ENCODE data around the gene SPOCK3.

Gene SPOCK3

DNA sequence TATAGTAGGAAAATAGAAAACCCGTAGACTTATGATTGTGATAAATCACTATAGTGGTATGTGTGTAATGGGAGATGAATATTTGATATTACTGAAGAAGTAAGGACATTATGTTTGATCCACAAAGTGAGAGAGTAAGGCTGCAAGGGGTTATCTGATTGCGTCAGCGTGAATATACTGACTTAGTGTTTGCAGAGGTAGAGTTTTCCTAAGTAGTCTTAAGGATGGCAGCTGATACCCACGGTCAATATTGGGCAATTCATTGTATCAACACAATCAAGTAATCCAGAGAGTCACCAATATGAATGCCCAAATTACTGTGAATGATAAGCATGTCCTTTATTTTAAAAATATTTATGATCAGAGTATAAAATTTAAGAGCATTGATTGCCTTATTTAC is 83.7 kb downstream of the SPOCK3 start:
- TF ChIP-seq FOXM1 (IDR thresholded peaks at IDR 0.05; ENCODE audit: borderline replicate concordance, low read depth): no peak
- TF ChIP-seq, protein P1, sequence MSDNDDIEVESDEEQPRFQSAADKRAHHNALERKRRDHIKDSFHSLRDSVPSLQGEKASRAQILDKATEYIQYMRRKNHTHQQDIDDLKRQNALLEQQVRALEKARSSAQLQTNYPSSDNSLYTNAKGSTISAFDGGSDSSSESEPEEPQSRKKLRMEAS (IDR thresholded peaks at IDR 0.05): no peak
- TF ChIP-seq CEBPB (IDR thresholded peaks at IDR 0.05): no peak
- TF ChIP-seq EP300 (IDR thresholded peaks at IDR 0.05; ENCODE audit: borderline replicate concordance): no peak
- TF ChIP-seq, protein P2, sequence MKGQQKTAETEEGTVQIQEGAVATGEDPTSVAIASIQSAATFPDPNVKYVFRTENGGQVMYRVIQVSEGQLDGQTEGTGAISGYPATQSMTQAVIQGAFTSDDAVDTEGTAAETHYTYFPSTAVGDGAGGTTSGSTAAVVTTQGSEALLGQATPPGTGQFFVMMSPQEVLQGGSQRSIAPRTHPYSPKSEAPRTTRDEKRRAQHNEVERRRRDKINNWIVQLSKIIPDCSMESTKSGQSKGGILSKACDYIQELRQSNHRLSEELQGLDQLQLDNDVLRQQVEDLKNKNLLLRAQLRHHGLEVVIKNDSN (IDR thresholded peaks at IDR 0.05): no peak
- TF ChIP-seq YY1 (IDR thresholded peaks at IDR 0.05; ENCODE audit: low read depth): no peak
- TF ChIP-seq EGR1 (IDR thresholded peaks at IDR 0.05): no peak
- no peak for TF ChIP-seq NFIC (IDR thresholded peaks at IDR 0.05)

DNA sequence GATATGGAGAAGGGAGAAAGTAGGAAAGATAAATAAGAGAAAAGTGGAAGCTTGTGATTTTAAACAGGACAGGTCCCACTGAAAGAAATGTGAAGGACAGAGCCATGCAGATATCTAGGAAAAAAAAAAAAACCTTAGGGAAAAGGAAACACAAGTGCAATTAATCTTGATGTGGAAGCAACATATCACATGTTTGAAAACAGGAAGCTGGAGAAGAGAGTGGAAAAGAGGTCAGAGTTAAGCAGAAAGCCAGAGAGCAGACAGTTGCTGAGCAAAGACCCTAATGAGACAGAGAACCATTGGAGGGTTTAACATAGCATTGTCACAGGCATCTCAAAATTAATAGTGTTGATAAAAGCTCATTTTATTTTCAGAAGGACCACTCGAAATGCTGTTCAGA is 89.7 kb downstream of the SPOCK3 start:
- TF ChIP-seq EP300 (IDR thresholded peaks at IDR 0.05; ENCODE audit: borderline replicate concordance) (no peak), FOXM1 (IDR thresholded peaks at IDR 0.05; ENCODE audit: borderline replicate concordance, low read depth) (no peak), CREB1 (IDR thresholded peaks at IDR 0.05; ENCODE audit: low read depth) (no peak), ZBTB7A (IDR thresholded peaks at IDR 0.05; ENCODE audit: low read depth) (no peak), NFIC (IDR thresholded peaks at IDR 0.05) (no peak), CEBPB (IDR thresholded peaks at IDR 0.05) (no peak), TCF12 (IDR thresholded peaks at IDR 0.05; ENCODE audit: low read depth) (no peak)
- TF ChIP-seq, protein P1 (IDR thresholded peaks at IDR 0.05): no peak
- TF ChIP-seq, protein P2 (IDR thresholded peaks at IDR 0.05): no peak

DNA sequence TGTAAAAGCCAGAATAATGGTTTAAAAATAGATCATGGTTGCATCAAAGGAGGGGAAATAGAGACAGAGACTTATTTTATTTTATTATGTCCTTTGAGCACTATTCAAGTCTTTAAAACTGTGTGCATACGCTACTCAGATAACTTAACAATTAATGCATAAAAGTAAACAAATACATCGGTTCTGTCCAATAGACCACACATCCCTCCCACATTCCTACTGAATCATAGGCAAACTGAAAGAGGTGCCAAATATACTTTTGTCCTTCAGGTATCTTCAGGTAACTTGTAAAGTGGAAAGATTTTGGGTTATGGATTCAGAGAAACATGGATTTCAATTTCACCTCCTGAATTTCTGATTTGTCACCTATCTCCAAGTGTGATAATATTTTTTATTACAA is 91.3 kb downstream of the SPOCK3 start:
- TF ChIP-seq NFIC (IDR thresholded peaks at IDR 0.05) (no peak), CEBPB (IDR thresholded peaks at IDR 0.05) (no peak), TEAD4 (IDR thresholded peaks at IDR 0.05) (no peak), RAD21 (IDR thresholded peaks at IDR 0.05; ENCODE audit: low read depth) (no peak)

DNA sequence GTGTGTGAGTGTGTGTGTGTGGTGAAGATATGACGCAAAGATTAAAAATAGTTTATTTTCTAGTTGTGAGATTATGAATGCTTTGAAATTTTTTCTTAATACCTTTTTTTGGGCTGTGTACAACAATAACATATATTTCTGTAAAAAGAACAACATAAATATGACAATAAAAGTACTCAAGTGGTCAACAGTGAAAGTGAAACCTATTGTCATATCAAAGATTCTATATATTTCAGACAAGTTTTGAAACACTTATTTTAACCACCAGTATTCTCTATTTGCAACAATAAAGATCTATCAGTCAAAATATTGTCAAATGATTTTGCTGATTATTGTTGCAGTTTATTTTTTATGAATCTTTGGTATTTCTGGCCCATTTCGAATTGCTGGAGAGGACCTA is 98.0 kb downstream of the SPOCK3 start:
- TF ChIP-seq EP300 (IDR thresholded peaks at IDR 0.05; ENCODE audit: borderline replicate concordance) (no peak), TEAD4 (IDR thresholded peaks at IDR 0.05) (no peak), CEBPB (IDR thresholded peaks at IDR 0.05) (no peak)

DNA sequence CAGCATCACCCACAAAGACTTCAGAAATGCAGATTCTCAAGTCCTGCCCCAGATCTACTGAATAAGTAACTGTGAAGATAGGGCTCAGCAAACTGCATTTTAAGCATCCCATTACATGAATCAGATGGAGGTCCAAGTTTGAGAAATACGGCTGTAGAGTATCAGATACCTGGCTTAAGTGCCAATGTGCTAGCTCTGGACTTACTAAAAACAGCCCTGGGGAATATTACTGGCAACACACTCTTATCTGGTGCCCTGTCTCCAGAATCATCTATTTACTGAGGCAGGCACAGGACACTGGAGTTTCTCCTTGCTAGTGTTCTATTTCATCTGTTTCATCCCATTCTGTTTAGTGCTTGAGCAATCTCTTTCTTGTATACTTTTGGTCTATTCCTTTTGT is 105.1 kb downstream of the SPOCK3 start:
- no peak for TF ChIP-seq TCF12 (IDR thresholded peaks at IDR 0.05; ENCODE audit: low read depth)
- TF ChIP-seq FOXM1 (IDR thresholded peaks at IDR 0.05; ENCODE audit: borderline replicate concordance, low read depth): no peak
- TF ChIP-seq EP300 (IDR thresholded peaks at IDR 0.05; ENCODE audit: borderline replicate concordance): no peak
- TF ChIP-seq, protein P2 (IDR thresholded peaks at IDR 0.05): no peak
- TF ChIP-seq NFIC (IDR thresholded peaks at IDR 0.05): no peak
- no peak for TF ChIP-seq ZBTB7A (IDR thresholded peaks at IDR 0.05; ENCODE audit: low read depth)

DNA sequence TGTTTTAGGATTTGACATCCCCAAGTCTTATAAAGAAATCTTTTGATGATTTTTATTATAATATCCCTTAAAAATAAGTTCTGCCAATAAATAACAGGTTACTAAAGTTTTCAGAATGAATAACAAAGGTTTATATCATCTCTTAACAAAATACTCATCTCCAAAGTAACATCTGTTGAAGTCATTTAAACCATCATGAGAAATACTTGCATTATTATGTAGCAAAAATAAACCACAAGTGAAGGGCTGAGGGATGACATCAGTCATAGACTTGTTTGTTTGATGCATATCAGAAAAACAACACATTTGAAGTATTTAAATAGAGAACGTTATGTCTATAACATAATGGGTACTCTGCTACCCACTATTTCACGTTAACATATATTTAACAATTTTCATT is 114.9 kb downstream of the SPOCK3 start:
- TF ChIP-seq, protein P2 (IDR thresholded peaks at IDR 0.05): no peak
- TF ChIP-seq CREB1 (IDR thresholded peaks at IDR 0.05; ENCODE audit: low read depth): no peak
- TF ChIP-seq, protein P3, sequence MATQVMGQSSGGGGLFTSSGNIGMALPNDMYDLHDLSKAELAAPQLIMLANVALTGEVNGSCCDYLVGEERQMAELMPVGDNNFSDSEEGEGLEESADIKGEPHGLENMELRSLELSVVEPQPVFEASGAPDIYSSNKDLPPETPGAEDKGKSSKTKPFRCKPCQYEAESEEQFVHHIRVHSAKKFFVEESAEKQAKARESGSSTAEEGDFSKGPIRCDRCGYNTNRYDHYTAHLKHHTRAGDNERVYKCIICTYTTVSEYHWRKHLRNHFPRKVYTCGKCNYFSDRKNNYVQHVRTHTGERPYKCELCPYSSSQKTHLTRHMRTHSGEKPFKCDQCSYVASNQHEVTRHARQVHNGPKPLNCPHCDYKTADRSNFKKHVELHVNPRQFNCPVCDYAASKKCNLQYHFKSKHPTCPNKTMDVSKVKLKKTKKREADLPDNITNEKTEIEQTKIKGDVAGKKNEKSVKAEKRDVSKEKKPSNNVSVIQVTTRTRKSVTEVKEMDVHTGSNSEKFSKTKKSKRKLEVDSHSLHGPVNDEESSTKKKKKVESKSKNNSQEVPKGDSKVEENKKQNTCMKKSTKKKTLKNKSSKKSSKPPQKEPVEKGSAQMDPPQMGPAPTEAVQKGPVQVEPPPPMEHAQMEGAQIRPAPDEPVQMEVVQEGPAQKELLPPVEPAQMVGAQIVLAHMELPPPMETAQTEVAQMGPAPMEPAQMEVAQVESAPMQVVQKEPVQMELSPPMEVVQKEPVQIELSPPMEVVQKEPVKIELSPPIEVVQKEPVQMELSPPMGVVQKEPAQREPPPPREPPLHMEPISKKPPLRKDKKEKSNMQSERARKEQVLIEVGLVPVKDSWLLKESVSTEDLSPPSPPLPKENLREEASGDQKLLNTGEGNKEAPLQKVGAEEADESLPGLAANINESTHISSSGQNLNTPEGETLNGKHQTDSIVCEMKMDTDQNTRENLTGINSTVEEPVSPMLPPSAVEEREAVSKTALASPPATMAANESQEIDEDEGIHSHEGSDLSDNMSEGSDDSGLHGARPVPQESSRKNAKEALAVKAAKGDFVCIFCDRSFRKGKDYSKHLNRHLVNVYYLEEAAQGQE (IDR thresholded peaks at IDR 0.05; ENCODE audit: low read depth): no peak
- TF ChIP-seq, protein P1 (IDR thresholded peaks at IDR 0.05): no peak
- TF ChIP-seq CEBPB (IDR thresholded peaks at IDR 0.05): no peak
- TF ChIP-seq TEAD4 (IDR thresholded peaks at IDR 0.05): no peak
- no peak for TF ChIP-seq FOXM1 (IDR thresholded peaks at IDR 0.05; ENCODE audit: borderline replicate concordance, low read depth)
- no peak for TF ChIP-seq NFIC (IDR thresholded peaks at IDR 0.05)

DNA sequence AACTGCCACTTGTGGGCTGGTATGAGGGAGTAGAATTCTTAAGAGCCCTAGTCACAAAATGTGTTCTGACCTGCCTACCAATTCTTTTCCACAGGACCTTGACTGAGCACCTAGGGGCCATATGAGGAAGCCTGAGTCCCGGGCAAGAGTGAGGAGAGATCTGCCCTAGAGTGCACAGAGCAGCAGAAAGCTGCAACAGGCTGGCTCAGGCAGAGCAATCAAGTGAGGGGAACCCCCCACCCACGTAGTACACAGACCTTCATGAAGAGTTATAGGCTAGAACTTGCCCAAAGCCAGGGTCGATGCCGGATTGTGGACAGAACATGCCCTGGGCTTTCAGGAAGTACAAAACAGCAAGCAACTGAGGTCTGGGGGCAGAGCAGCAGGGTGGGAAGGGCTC is 117.0 kb downstream of the SPOCK3 start:
- TF ChIP-seq, protein P1 (IDR thresholded peaks at IDR 0.05): no peak
- no peak for TF ChIP-seq YY1 (IDR thresholded peaks at IDR 0.05; ENCODE audit: low read depth)
- no peak for TF ChIP-seq TCF12 (IDR thresholded peaks at IDR 0.05; ENCODE audit: low read depth)
- no peak for TF ChIP-seq CREB1 (IDR thresholded peaks at IDR 0.05; ENCODE audit: low read depth)
- TF ChIP-seq RAD21 (IDR thresholded peaks at IDR 0.05; ENCODE audit: low read depth): no peak
- no peak for TF ChIP-seq NFIC (IDR thresholded peaks at IDR 0.05)
